ENCODE data around the gene CIB2.

Gene CIB2

DNA sequence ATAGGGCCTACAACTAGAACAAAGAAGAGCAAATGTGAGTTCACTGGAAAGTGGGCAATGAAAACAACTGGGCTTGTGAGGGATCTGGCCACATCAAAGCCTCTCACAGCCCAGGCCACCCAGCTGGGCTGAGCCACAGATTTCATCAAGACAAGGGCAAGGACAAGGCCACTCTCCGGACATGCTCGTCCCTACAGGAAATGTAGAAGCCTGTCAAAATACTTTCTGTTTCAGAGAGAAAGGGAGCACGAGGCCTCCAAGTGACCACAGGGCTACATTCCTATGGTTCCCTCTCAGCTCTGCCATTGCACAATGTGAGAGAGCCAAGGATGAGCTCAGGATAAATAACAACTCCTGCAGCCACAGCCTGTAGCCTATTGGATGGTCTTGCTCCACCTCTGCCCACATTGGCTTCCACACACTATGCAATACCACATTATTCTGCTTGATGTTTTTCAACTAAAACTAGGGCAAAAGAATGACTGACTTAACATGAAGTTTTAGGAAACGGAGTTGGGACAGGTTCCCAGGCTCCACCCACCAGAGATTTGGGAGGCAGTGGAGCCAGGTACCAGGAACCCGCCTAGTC lies 65.9 kb downstream of the CIB2 start:
- DNase-seq, result peak in 7 of 14 donors; percentile 22 to 73 (median 48)

DNA sequence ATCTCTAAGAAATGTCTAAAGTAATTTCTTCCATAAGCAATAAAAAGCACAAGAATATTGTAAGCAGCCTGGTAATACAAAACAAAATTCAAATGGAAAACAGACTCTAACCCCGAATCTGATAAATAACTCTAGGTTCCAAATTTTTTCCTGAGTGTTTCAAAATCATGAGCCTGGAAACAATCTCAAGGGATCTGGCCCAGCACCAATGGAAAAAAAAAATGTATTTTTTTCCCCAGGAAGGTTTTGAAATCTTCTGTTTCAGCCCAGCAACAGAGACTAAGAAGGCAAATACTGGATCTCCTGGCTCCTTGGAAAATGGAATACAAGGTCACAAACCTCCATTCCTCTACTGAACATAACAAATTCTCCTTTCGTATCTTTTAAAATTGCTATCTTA lies 66.7 kb downstream of the CIB2 start:
- DNase-seq, result no peak

DNA sequence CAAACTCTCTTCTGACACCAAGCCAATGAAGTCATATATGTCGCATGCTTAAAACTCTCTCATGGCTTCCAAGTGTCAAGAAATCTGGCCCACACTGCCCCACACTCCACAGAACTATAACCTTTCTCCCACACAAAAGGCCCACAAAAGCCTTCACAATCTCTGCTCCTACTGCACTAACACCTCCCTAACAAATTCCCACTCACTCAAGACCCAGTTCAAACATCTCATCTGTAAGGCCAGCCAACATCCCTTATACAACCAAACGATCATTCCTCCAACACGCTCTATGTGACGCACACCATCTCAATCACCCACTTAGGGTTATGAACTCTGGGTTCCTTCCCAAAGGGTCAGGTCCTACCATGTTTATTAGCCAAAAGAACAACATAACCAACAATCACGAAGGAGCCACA lies 67.3 kb downstream of the CIB2 start:
- DNase-seq, result no peak

DNA sequence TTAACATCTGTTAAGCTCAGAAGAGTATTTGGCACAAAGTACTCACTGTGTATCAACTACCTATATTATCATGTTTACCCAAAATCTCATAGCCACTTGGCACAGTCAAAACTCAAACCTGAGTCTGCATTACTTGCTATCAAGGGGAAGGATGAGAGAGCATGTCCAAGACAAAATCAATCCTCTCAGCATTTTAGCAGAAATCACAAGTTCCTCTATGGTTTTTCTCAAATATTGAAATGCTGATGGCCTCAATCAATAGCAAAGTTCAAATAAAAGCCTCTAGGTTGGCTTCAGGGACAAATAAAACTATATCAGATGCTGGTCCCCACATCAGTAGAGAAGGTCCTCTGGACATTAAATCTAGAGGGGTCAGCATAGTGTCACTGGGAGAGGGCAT lies 68.0 kb downstream of the CIB2 start:
- DNase-seq, result no peak

DNA sequence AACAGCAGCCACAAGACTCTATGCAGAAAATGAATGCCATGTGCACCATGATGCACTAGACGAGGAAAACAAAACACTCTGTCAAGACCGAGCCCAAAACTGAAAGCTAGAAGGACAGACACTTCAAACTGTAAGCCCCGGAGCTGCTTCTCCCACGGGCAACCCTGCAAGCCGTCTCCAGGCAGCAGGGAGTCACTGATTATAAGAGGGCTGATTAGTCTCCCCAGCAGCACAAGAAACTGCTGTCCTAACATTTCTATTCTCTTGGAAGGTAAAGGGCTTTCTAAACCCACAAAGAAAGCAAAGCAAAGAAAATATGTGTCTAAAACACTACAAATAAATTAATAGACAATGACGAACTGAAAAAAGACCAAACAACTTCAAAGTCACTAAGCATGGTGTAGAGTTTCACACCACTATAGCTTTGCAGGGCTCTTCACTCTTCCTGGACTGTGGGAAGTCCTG lies 69.2 kb downstream of the CIB2 start:
- DNase-seq, result peak in 1 of 14 donors; percentile 17

DNA sequence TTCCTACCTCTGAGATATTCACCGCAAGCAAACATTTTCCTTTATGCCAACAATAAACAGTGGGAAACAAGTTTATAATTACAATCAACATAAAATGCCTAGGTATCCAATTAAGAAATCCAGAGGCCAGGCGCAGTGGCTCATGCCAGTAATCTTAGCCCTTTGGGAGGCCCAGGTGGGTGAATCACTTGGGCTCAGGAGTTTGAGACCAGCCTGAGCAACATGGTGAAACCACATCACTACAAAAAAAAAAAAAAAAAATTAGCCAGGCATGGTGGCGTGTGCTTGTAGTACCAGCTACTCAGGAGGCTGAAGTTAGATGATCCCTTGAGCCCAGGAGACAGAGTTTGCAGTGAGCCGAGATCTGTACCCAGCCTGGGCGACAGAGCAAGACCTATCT lies 71.0 kb downstream of the CIB2 start:
- DNase-seq, result no peak

DNA sequence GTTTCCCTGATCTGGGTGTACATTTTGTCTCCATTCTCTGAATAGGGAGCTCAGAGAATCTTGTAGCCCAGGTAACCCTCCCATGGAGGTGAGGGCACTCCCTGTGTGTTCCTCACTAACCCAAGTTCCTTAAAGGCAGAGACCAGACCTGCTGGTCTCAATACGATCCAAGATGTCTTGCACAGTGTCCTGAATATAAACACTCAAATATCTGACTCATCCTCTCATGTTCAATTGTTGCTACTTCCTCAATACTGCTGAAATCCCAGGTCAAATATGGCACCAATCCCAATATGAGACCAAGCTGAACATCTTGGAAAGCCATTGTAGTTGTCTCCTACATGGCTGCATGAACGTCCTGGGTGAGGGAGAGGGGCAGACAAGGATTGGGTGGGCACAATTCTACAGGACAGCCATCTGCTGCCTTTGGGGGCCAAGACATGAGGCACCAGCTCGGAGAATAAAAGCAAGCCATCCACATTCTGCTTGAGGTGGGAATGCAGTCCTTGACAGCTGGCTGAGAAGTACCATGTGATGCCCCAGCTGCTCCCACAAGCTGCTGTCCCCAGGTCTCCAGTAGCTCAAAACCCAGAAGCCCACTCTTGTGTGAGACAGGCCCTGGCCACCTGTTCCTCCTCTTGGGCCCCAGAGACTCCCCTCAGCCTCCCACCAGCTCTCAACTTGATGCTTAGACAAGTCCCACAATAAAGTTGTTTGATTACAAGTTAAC lies 72.0 kb downstream of the CIB2 start:
- DNase-seq, result no peak

DNA sequence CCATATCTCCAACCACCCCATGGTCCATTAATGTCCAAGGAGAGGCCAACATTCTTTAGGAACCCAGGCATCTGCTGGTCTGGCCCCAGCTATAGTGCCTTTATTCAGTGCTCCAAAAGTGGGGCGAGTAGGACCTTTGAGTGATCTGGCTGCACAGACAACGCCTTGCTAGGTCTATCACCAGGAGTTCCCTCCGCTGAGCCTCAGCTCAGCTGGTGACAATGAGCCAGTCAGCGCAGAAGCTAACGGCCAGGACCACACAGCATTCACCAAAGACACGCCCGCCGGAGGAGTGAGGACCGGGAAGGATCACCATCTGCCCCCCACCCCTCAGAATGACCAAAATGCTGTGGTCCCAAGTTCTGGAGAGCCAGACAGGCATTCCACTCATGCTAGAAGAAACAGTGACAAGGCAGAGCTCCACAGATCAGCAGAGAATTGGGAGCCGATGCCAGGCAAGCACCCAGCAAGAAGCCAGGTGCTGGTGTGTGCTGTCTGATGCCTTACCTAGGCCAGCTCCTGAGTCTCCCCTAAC lies 72.8 kb downstream of the CIB2 start:
- no peak for DNase-seq

DNA sequence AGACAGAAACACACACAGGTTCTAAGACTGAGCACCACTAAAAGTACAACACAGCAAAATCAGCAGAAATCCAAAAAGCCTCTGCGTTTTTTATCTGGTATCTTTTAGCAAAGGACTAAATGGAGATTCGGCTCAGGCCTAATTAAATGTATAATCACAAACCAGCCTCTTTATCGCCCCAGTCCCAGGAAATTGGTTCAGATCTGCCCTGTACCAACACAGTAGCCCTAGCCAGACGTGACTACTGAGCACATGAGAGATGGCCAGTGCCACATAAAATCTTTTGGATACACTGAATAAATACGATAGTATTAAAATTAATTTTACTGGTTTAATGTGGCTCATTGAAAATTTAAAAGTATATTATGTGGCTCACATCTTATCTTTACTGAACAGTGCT lies 73.4 kb downstream of the CIB2 start:
- no peak for DNase-seq

DNA sequence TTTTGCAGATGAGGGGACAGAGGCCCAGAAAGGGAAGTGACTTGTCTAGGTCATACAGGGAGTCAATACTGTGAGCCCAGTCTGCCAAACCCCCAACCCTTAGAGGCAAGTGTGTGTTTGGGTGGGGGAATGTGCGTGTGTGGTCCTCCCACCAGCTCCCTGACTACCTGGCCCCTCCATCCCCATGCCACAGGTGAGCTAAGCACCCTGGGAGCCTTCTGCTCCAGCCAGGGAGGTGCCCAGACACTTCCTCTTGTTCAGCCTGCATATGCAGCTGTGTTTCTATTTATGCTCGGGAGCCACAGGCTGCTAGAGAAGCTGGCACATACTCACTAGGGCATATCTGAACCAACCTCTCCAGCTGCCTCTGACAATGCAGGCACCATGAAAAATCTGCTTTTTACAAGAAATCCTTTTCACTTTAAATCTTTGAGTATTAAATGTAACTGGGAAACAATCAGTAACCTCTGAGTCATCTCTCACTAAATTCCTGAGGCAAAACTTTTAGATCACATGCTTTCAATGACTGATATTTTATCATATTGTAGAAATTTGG lies 74.5 kb downstream of the CIB2 start:
- peak in 2 of 14 donors; percentile 52 to 53 for DNase-seq

DNA sequence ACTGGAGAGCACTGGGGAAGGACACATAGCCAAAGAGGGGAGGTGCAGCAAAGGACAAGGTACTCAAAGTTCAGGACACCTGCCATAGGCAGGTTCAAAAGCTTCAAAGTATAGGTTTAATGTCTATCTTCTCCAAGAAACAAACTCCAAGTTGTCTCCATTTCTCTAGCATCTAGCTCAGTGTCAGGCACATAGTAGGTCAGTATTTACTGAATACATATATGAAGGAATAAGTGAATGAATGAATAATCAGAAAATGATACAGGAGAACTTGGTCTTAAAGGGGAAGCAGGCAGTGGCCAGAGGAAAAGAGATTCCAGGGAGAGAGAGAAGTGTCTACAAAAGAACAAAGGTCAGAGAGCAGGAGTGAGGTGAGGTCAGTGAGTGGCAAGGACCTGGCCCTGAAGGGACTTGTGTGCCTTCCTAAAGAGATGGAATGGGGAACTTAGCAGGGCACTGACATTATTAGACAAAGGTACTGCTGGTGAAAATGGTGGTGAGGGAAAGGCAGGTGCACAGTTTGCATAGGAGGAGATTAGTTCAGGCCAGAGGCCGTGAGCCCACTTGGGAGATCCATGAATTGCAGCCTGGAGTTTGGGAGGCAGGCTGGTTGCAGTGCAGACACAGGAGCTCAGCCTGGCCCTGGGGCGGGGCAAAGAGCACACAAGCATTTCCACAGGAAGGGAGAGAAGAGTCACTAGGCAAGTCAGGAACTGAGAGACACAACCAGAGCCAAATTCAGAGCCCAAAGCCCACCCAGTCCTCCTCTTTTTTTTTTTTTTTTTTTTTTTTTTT lies 75.1 kb downstream of the CIB2 start:
- DNase-seq, result no peak

DNA sequence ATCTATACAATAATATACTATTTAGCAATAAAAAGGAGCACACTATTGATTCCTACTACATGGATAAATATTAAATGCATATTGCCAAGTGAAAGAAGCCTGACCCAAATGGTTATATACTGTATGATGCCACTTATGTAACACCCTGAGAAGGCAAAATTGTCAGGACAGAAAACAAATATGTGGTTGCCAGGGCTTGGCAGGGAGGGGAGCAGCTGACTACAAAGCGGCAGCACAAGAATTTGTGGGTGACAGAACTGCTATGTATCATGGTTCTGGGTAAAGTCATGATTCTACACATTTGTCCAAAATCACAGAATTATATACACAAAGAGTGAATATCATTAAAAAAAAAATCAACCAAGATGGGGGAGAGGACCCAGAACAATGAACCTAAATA lies 76.3 kb downstream of the CIB2 start:
- DNase-seq, result peak in 1 of 14 donors; percentile 20
